Astrocyte (in vitro differentiated cells and primary cell): ENCODE measurements around the gene ATF7.
"Not testable (repeated sequence)": the region's sequence is repeated elsewhere in the genome, so short reads cannot be mapped to it uniquely, and the experiment has no call there.

Experiments
- CTCF ChIP-seq: IDR thresholded peaks from 2 replicates; pipeline ENCODE4 v1.5.1; 2011; ENCODE audit warnings: low read depth, mild to moderate bottlenecking, inconsistent platforms, low read length, moderate library complexity; ENCODE audit not compliant: insufficient read depth
- EZH2 ChIP-seq: IDR thresholded peaks from 2 replicates; pipeline ENCODE4 v1.6.1; 2012; ENCODE audit warnings: mild to moderate bottlenecking, low read length, inconsistent platforms; ENCODE audit not compliant: insufficient read depth

DNA sequence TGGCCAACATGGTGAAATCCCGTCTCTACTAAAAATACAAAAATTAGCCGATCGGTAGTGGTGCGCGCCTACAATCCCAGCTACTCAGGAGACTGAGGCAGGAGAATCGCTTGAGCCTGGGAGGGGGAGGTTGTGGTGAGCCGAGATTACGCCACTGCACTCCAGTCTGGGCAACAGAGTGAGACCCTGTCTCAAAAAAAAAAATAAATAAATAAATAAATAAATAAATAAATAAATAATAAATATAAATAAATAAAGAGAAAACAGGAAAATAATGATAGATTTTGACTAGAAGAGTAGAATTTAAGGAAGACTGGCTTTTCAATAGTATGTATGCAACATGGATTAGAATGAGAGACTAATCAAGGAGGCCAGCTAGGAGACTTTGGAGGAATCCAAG, 76.1 kb downstream of the ATF7 start:
- TF ChIP-seq CTCF, EZH2: not testable (repeated sequence)
